BLaER1 (cell line): ENCODE results near the gene ACSS1.
A peak's percentile ranks its signal among the peaks of the same experiment; 100 is the strongest.

Experiments
- H3K27ac ChIP-seq: shearing (Covaris generic); formaldehyde crosslinking; 2 replicates; pipeline ENCODE4 v1.8.1; 2022
- H3K27me3 ChIP-seq: shearing (Covaris generic); formaldehyde crosslinking; 2 replicates; pipeline ENCODE4 v1.8.1; 2022
- H3K36me3 ChIP-seq: shearing (Covaris generic); formaldehyde crosslinking; 2 replicates; pipeline ENCODE4 v1.8.1; 2022
- H3K4me1 ChIP-seq: shearing (Covaris generic); formaldehyde crosslinking; 2 replicates; pipeline ENCODE4 v1.8.1; 2022
- H3K4me2 ChIP-seq: shearing (Covaris generic); formaldehyde crosslinking; 2 replicates; pipeline ENCODE4 v1.8.1; 2022
- H3K4me3 ChIP-seq: shearing (Covaris generic); formaldehyde crosslinking; 2 replicates; pipeline ENCODE4 v1.8.1; 2022
- H3K9ac ChIP-seq: shearing (Covaris generic); formaldehyde crosslinking; 2 replicates; pipeline ENCODE4 v1.8.1; 2022
- H3K9me3 ChIP-seq: shearing (Covaris generic); formaldehyde crosslinking; 2 replicates; pipeline ENCODE4 v1.8.1; 2022
- H4K20me1 ChIP-seq: shearing (Covaris generic); formaldehyde crosslinking; 2 replicates; pipeline ENCODE4 v1.8.1; 2022
- Cebpa-rat ChIP-seq: shearing (Covaris generic); IDR thresholded peaks from 2 replicates; pipeline ENCODE4 v1.8.1; 2022

The ACSS1 gene

DNA sequence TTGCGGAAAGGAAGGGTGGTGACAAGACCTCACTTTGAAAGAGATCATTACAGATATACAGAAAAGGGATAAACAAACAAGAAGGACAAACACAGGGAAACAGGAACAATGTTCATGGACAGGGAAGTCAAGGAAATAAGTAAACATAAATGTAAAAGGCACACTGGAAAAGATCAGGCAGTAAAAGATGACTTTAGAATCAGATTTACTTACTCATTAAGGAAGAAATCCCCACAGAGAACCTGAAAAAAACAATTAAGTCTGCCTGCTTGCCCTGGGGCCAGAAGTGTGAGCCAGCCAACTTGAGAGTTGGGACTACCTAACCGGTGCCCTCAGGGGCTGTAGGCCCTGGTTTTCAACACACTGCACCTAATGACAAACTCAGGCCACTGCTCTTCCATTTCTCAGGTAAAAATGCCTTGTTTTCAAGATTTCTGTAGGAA is 67.1 kb downstream of the ACSS1 start:
- H3K27me3 ChIP-seq: no peaks in the 10 kb centered on the region
- peak overlapping the region; percentile 95 for H3K4me2 ChIP-seq
- 0 out of 2 replicates have a peak overlapping the region, but pooled peaks have one; percentile 90 for H3K9ac ChIP-seq
- no peaks in the 10 kb centered on the region for H3K9me3 ChIP-seq
- peaks cover 89% of the 10 kb centered on the region for H3K4me1 ChIP-seq
- TF ChIP-seq Cebpa-rat: no peak
- H3K36me3 ChIP-seq: 0 out of 2 replicates have a peak, but pooled peaks cover 8% of the 10 kb centered on the region
- H3K27ac ChIP-seq: no peak overlapping the region
- H3K4me3 ChIP-seq: peak overlapping the region; percentile 91
- H4K20me1 ChIP-seq: peaks cover 34% of the 10 kb centered on the region

DNA sequence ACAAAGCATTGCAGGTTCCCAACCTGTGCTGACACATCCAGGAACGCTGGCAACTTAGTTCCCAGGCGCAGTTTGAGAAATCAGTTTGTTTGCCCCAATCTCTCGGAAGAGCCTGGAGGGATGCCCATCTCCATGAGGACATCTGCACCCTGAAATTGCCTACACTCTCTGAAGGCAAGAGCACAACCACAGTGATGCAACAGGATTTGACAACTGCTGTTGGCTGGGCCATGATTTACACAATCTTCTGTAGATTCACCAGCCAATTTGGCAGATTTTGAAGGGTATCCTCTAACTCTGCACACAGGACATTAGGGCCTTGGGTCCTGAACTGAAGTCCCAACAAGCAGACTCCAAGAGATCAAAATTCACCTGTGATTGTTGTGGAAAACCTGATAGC is 68.8 kb downstream of the ACSS1 start:
- H4K20me1 ChIP-seq: peaks cover 47% of the 10 kb centered on the region
- TF ChIP-seq Cebpa-rat: no peak
- peak overlapping the region; percentile 69 for H3K4me2 ChIP-seq
- no peak overlapping the region for H3K4me3 ChIP-seq
- H3K36me3 ChIP-seq: peaks cover 10% of the 10 kb centered on the region; the same call in 1 of the 2 replicates
- peak overlapping the region; percentile 16; the same call in 1 of the 2 replicates for H3K9ac ChIP-seq
- no peaks in the 10 kb centered on the region for H3K27me3 ChIP-seq
- peaks cover 86% of the 10 kb centered on the region for H3K4me1 ChIP-seq
- H3K27ac ChIP-seq: peak overlapping the region; percentile 19; the same call in 1 of the 2 replicates
- no peaks in the 10 kb centered on the region for H3K9me3 ChIP-seq

DNA sequence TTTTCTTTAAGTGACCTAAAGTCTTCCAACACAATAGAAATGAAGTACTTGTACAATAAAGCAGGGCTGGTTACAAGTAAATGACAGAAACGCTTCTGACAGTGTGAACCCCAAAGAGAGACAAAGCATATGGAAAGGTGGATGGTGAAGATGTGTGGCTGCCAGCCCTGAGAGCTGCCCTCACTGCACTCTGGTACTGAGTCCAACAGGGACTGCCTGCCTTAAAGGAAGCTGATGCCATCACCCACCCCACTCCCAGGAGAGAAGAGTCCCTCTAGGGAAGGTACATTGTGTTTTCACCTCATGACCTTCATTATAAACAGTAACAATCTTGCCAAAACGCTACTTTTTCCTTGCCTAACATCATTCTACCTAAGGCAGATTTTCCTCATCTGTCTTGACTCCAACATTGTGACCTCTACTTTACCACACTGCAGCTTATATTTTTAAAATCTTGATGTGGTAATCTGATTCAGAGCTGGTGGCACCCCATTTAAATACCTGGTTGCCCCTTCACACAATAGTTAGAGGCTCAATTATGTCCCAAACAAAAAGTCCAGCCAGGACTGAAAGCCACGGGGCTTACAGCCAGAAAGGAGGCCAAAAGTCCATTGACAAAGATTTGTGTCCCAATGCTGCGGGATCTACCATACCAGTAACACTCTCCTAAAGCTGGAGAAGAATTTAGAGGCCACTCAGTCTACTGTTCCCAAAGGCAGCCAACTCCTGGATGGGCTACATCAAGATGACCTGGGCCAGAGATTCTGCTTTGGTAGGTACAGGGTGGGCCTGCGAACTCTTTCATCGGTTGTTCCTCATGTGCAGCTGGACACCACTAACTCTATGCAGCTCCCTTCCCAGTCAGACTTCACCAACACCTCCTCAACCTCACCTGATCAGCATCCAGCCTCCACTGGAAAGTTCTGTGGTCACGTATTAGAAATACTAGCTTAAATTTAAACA is 69.8 kb downstream of the ACSS1 start:
- Histone ChIP-seq H3K36me3 (peaks cover 20% of the 10 kb centered on the region), H3K4me3 (no peak overlapping the region), H3K9ac (0 out of 2 replicates have a peak overlapping the region, but pooled peaks have one; percentile 16), H3K4me2 (peak overlapping the region; percentile 69), H3K4me1 (peaks cover 76% of the 10 kb centered on the region), H3K27me3 (no peaks in the 10 kb centered on the region), H3K27ac (0 out of 2 replicates have a peak overlapping the region, but pooled peaks have one; percentile 19), H3K9me3 (no peaks in the 10 kb centered on the region), H4K20me1 (peaks cover 52% of the 10 kb centered on the region)
- TF ChIP-seq Cebpa-rat: no peak

DNA sequence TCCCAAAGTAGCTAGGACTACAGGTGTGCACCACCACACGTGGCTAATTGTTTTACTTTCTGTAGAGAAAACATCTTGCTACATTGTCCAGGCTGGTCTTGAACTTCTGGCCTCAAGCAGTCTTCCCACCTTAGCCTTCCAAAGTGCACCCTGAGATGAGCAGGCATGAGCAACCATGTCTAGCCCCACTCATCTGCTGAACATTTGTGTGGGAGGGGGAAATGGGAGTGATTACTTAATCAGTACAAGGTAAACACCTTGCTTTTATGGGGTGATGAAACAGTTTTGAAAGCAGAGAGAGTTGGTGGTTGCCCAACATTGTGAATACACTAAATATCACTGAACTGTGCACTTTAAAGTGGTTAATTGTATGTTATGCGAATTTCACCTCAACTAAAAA is 70.7 kb downstream of the ACSS1 start:
- Histone ChIP-seq H4K20me1 (peaks cover 52% of the 10 kb centered on the region), H3K4me3 (no peak overlapping the region), H3K4me1 (peaks cover 72% of the 10 kb centered on the region), H3K27ac (no peak overlapping the region), H3K27me3 (no peaks in the 10 kb centered on the region), H3K9me3 (no peaks in the 10 kb centered on the region), H3K9ac (no peak overlapping the region), H3K4me2 (0 out of 2 replicates have a peak overlapping the region, but pooled peaks have one; percentile 69), H3K36me3 (peaks cover 29% of the 10 kb centered on the region)
- TF ChIP-seq Cebpa-rat: no peak

DNA sequence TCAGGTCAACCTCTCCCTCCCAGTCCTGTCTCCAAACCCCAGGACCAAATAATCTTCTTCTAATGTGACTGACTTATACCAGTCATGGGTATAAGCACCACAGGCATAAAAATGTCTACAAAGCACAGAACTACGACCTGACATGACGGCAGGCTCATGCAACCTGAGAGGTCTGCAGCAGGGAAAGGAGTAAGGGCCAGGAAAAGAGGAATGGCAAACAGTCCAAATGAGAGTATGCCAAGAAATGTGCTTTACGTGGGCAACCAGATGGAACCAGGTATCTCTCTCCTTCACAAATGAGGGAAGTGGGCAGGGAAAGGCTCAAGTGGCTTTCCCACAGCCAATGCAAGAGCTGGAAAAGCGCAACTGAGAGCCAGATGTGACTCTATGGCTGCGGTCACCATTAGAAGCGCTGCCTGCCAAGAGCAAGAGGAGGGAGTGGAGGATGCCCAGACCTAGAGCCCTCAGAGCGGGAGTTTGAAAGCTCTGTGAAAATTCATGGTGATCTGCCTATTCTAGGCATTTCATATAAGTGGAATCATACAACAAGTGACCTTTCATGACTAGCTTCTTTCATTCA is 71.4 kb downstream of the ACSS1 start:
- no peak for TF ChIP-seq Cebpa-rat
- no peak overlapping the region for H3K27ac ChIP-seq
- H3K27me3 ChIP-seq: no peaks in the 10 kb centered on the region
- H3K9ac ChIP-seq: no peak overlapping the region
- peaks cover 52% of the 10 kb centered on the region for H4K20me1 ChIP-seq
- peaks cover 36% of the 10 kb centered on the region for H3K36me3 ChIP-seq
- no peak overlapping the region for H3K4me3 ChIP-seq
- H3K9me3 ChIP-seq: no peaks in the 10 kb centered on the region
- peaks cover 68% of the 10 kb centered on the region for H3K4me1 ChIP-seq
- peak overlapping the region; percentile 1; the same call in 1 of the 2 replicates for H3K4me2 ChIP-seq

DNA sequence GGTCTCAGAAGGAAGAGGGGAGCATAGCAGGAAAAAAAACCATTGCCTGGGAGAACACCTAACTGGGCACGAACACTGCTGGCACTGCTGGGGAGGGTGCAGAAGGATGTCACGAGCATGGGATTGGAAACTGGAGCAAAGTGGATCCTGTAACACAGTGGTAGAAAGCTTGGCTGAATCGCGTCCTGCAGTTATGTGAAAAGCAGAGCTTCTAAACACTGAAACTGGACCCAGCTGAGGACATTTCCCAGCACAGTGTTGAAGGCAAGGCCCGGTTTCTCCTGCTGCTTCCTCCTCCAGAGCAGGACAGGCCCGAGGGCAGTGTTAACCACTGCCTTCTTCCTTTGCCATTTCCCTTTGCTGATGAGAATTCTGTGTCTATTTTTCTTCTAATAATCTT is 72.1 kb downstream of the ACSS1 start:
- no peak overlapping the region for H3K9ac ChIP-seq
- H4K20me1 ChIP-seq: peaks cover 52% of the 10 kb centered on the region
- H3K36me3 ChIP-seq: peaks cover 43% of the 10 kb centered on the region
- no peak for TF ChIP-seq Cebpa-rat
- no peak overlapping the region for H3K4me3 ChIP-seq
- H3K4me2 ChIP-seq: peak overlapping the region; percentile 32; the same call in 1 of the 2 replicates
- H3K4me1 ChIP-seq: peaks cover 61% of the 10 kb centered on the region
- H3K27me3 ChIP-seq: no peaks in the 10 kb centered on the region
- no peak overlapping the region for H3K27ac ChIP-seq
- peaks cover 5% of the 10 kb centered on the region for H3K9me3 ChIP-seq

DNA sequence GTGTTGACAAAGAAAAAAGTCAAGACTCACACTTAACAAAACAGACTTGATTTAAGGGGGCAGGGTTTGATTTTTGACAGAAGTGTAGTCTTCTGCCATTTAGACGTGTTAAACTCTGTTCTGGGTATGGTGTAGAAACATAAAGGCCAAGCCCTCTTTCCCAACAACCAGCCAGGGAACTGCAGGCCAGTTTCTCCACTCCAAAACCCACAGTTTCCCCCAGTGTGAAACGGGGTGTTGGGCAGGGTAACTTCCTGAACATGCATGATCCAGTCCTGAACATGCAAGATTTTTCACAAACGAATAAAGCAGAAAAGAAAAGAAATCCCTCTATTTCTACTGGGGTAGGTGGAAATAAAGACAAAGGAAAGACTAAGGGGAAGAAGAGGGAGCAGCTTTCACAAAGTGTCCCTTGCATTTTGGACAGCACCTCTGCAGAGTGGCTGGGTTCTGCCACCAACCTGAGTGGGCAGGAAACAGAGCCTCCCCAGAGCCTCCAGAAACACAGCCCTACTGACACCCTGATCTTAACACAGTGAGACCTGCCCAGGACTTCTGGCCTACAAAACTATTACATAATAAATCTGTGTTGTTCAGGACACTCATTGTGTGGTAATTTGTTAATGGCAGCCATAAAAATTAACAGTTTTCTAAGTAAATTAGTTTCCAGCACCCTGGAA is 72.8 kb downstream of the ACSS1 start:
- peaks cover 52% of the 10 kb centered on the region for H4K20me1 ChIP-seq
- TF ChIP-seq Cebpa-rat: no peak
- peaks cover 58% of the 10 kb centered on the region for H3K4me1 ChIP-seq
- no peak overlapping the region for H3K27ac ChIP-seq
- H3K9me3 ChIP-seq: peaks cover 12% of the 10 kb centered on the region
- H3K4me3 ChIP-seq: no peak overlapping the region
- H3K4me2 ChIP-seq: peak overlapping the region; percentile 32
- no peaks in the 10 kb centered on the region for H3K27me3 ChIP-seq
- H3K9ac ChIP-seq: no peak overlapping the region
- peaks cover 50% of the 10 kb centered on the region for H3K36me3 ChIP-seq

DNA sequence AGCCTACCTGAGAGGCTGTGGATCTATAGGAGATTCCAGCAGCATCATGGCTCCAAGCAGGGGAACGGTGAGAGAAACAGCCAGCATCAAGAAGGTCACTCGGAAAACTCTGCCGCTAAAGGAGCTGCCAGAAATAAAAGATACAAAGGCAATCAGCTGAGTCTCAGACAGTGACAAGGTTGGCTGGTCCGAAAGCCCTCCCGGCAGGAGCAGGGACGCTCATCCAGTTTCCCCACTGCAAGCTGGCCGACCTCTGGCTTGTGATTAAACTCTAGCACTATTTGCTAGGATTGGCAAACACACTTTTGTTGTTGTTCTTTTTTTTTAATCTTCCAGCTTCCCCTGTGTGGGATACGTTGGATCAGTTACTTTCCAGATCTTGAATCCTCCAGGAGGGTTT is 74.0 kb downstream of the ACSS1 start:
- Histone ChIP-seq H3K27me3 (no peaks in the 10 kb centered on the region), H3K4me3 (no peak overlapping the region), H3K9ac (no peak overlapping the region), H3K4me1 (peaks cover 47% of the 10 kb centered on the region), H3K4me2 (no peak overlapping the region), H3K9me3 (peaks cover 21% of the 10 kb centered on the region), H3K36me3 (peaks cover 59% of the 10 kb centered on the region), H4K20me1 (peaks cover 52% of the 10 kb centered on the region), H3K27ac (no peak overlapping the region)
- no peak for TF ChIP-seq Cebpa-rat

DNA sequence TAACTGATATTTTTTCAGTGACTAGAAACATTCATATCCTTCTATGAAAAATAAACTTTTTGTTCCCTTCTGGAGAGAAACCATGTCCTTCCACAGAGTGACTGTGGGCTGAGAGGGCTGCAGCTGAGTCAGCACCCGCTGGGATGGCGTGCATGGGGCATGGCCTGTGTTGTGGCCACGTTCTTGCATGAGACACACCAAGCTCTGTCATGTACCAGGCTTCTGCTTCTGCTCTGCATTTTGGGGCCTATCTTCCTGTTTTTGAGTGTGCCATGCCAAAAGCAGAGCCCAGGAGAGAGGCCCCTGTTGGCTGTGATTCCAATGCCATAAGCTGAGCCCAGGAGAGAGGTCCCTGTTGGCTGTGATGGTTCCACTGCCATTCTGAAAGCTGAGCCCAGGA is 76.1 kb downstream of the ACSS1 start:
- Histone ChIP-seq H3K4me2 (no peak overlapping the region), H3K9me3 (peaks cover 29% of the 10 kb centered on the region), H3K4me3 (no peak overlapping the region), H3K27ac (no peak overlapping the region), H3K9ac (no peak overlapping the region), H3K36me3 (peaks cover 80% of the 10 kb centered on the region), H3K27me3 (no peaks in the 10 kb centered on the region), H4K20me1 (peaks cover 33% of the 10 kb centered on the region), H3K4me1 (peaks cover 28% of the 10 kb centered on the region)
- TF ChIP-seq Cebpa-rat: no peak
